ENCODE measurements around the gene C1QTNF5.

Gene C1QTNF5

DNA sequence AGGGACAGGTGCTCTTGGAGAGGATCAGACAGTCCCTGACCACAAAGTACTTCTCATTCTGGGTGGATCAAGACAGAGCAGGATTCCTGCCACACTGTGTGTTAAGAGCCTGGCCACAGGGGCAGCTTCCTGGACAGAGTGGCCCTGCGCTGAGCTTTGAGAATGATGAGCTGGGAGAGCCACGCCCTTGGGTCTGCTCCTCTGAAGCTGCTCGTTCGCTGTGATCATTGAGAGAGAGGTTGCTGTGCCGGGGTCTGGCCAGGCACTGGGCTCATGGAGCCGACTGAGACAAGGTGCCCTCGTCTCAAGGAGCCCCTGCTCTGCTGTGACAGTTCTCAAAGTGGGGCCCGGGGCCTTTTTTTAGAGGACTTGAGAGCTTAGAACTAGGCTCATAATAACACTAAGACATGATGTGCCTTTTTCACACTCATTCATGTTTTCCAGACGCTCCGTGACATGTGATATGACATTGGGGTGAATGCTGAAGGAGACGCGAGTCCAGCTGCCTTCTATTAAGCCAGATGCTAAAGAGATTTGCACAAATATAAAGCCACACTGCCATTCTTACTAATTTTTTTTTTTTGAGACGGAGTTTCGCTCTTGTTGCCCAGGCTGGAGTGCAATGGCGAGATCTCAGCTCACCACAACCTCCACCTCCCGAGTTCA lies 7.4 kb upstream of the C1QTNF5 start:
- H3K36me3 Mint-ChIP-seq = no peaks in the 10 kb centered on the region
- H3K27me3 Mint-ChIP-seq = peaks cover 8% of the 10 kb centered on the region
- H3K4me1 Mint-ChIP-seq = peaks cover 3% of the 10 kb centered on the region
- H3K9me3 Mint-ChIP-seq = no peaks in the 10 kb centered on the region
- H3K4me3 Mint-ChIP-seq = no peak overlapping the region
- H3K27ac Mint-ChIP-seq = no peak overlapping the region

DNA sequence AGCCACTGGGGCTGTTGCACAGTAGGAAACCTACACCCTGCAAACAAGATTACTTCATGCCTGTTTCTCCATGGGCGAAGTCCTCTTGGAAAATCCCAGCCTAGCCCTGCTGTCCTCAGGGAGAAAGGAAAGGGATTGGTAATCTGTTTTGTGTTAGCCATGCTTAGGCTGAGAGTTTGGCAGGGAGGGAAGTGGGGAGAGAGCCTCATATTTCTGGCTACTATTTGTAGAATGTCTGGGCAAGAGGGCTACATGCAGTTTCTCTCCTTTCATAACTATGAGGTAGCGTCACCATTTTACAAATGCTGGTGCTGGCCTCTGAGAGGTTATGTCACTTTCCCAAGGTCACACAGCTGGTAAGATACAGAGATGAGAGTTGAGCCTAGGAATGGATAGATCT lies 6.6 kb upstream of the C1QTNF5 start:
- Mint-ChIP-seq H3K27ac (no peak overlapping the region), H3K27me3 (peaks cover 8% of the 10 kb centered on the region), H3K4me3 (no peak overlapping the region), H3K36me3 (no peaks in the 10 kb centered on the region), H3K4me1 (peaks cover 3% of the 10 kb centered on the region), H3K9me3 (no peaks in the 10 kb centered on the region)

DNA sequence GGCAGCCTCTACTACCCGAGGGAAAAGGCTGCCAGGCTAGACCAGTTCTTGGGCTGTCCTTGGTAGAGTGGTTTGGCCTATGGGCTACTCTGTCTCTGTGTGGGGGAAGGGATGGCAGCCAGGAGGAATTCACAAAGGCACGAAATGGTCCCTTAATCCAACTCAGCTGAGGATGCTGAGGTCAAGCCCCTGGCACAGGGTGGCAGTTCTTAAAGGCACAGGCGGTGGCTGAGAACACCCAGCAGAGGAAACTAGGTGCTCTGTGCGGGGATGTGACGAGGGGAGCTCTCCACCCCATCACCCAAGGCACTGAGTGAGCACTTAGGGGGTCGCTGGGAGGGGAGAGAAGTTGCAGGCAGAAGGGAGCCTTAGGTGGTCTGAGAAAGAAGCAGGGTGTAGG lies 5.9 kb upstream of the C1QTNF5 start, which contains the start of gene MFRP:
TSS of gene MFRP (minus strand) at position 101 of the 400 bp plus-strand sequence. CDS start 192 bp downstream, outside the sequence.
- peaks cover 3% of the 10 kb centered on the region for H3K4me1 Mint-ChIP-seq
- no peaks in the 10 kb centered on the region for H3K9me3 Mint-ChIP-seq
- H3K4me3 Mint-ChIP-seq = no peak within 1 kb of the TSS
- H3K36me3 Mint-ChIP-seq = no peaks in the 10 kb centered on the region
- H3K27me3 Mint-ChIP-seq = peaks cover 6% of the 10 kb centered on the region
- H3K27ac Mint-ChIP-seq = no peak within 1 kb of the TSS

DNA sequence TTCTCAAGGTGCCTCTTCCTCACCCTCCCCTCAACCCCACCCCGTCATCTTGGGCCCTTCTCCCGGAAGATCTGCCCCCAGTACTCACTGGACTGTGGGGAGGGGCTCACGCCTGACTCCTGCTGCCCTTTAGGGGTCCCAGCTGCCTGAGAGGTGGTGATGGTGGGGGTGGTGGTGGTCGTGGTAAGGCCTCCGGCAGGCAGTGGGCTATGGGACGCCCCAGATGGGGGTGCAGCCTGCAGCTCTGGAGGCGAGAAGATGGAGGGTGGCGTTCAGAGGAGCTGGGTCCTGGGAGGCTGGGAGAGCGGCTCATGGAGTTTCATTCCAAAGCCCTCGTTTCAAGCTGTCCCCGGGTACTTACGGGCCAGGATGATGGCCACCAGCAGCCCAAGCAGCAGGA lies 5.0 kb upstream of the C1QTNF5 start:
- H3K4me1 Mint-ChIP-seq = peaks cover 8% of the 10 kb centered on the region
- no peak overlapping the region for H3K4me3 Mint-ChIP-seq
- H3K27ac Mint-ChIP-seq = no peak overlapping the region
- no peaks in the 10 kb centered on the region for H3K36me3 Mint-ChIP-seq
- no peaks in the 10 kb centered on the region for H3K9me3 Mint-ChIP-seq
- H3K27me3 Mint-ChIP-seq = peaks cover 10% of the 10 kb centered on the region

DNA sequence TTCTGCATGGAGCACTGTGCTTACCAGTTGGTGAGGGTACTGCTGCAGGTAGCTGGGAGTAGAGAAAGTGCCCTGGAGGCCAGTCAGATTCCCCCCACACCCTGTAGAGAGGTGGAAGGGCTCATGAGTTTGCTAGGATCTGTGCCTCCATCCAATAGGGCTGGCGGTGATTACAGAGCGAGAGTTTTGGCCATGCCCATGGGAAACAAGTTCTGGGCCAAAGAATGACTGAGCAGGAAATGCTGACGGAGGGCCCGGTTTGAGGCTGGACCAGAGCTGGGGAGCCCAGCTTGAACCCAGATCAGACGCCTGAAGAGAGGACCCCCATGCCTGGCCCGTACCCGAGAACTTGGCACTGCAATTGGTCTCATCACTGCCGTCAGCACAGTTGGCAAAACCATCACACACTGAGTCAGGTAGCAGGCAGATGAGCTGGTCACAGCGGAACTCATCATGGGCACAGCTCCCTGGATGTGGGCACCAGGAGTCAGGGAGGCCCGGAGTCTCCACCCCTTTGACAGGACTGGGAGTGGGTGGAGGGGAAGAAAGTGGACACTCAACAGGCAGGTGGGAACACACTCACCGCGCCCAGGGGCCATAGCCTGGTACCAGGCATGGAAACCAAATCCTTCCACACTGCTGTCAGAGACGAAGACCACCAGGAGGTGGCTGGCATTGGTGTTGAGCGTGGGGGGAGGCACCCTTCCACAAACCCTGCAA lies 3.8 kb upstream of the C1QTNF5 start:
- Mint-ChIP-seq H3K36me3 (no peaks in the 10 kb centered on the region), H3K27ac (no peak overlapping the region), H3K4me3 (no peak overlapping the region), H3K27me3 (peaks cover 10% of the 10 kb centered on the region), H3K4me1 (peaks cover 6% of the 10 kb centered on the region), H3K9me3 (no peaks in the 10 kb centered on the region)

DNA sequence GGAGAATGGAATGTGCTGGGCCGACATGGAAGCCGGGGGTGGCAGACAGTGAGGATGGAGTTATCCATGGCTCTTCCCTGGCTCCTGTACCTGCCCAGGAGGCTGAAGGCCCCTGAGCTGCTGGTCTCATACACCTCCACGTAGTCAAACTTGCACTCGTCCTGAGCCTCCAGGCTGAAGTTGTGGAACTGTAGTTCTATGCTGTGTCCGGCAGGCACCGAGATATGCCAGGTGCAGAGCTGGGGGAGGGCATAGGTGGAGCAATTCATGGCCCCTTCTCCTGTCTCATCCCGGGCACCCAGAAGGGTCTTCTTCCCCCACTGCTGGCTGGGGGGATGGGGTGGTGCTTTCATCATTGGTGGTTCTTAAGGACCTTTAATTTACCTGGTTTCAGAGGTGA lies 3.0 kb upstream of the C1QTNF5 start:
- no peak overlapping the region for H3K4me3 Mint-ChIP-seq
- H3K27ac Mint-ChIP-seq = no peak overlapping the region
- peaks cover 13% of the 10 kb centered on the region for H3K27me3 Mint-ChIP-seq
- H3K4me1 Mint-ChIP-seq = peaks cover 13% of the 10 kb centered on the region
- H3K36me3 Mint-ChIP-seq = no peaks in the 10 kb centered on the region
- H3K9me3 Mint-ChIP-seq = no peaks in the 10 kb centered on the region

DNA sequence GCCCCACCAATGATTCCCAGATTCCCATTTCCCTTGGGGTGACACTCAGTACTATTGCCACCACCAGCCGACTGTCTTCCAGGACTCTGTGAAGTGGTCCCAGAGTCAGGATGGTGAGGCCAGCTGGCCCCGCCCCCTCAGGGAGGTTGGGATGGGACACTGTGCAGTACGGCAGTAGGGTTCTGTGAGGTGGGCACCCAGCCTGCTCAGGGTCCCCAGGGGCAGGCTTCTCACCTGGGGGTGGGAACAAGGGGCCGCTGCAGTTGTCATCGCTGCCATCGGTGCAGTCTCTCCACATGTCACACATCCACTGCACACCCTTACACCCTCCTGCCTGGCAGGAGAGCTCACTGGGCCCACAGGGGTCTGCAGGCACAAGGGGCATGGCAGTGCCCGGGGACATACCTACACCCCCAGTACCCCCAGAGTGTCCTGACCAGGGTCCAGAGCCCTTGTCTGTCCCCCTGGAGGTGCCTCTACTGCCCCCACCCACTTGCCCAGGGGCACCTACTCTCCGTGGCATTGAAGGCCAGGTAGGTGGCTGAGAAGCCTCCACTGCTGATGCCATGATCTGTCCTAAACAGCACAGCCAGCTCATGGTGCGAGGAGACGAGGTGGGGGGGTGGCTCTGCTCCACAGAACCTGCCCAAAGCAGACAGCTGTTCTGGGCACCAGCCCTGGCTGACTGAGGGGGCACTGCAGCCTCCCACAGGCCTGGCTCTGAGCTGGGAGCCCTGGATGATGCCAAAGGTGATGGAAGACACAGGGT lies 1.9 kb upstream of the C1QTNF5 start:
- Mint-ChIP-seq H3K9me3 (no peaks in the 10 kb centered on the region), H3K27ac (no peak overlapping the region), H3K4me3 (no peak overlapping the region), H3K4me1 (peaks cover 25% of the 10 kb centered on the region), H3K36me3 (peaks cover 3% of the 10 kb centered on the region), H3K27me3 (peaks cover 15% of the 10 kb centered on the region)

DNA sequence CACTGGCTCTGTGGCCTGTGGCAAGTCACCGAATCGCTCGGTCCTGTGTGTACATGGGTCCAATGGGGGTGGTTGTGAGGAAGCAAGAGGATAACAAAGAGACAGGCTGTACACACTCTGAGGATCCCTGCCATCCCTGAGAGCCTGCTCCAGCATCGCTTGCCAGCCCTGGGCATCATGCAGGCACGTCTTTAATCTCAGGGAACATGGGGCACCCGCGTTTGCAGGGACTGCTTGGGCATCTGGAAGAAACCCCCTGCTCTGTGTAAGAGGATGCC lies 1.3 kb upstream of the C1QTNF5 start:
- Mint-ChIP-seq H3K9me3 (no peaks in the 10 kb centered on the region), H3K27me3 (peaks cover 15% of the 10 kb centered on the region), H3K4me1 (peaks cover 30% of the 10 kb centered on the region), H3K4me3 (no peak overlapping the region), H3K27ac (no peak overlapping the region), H3K36me3 (peaks cover 3% of the 10 kb centered on the region)

DNA sequence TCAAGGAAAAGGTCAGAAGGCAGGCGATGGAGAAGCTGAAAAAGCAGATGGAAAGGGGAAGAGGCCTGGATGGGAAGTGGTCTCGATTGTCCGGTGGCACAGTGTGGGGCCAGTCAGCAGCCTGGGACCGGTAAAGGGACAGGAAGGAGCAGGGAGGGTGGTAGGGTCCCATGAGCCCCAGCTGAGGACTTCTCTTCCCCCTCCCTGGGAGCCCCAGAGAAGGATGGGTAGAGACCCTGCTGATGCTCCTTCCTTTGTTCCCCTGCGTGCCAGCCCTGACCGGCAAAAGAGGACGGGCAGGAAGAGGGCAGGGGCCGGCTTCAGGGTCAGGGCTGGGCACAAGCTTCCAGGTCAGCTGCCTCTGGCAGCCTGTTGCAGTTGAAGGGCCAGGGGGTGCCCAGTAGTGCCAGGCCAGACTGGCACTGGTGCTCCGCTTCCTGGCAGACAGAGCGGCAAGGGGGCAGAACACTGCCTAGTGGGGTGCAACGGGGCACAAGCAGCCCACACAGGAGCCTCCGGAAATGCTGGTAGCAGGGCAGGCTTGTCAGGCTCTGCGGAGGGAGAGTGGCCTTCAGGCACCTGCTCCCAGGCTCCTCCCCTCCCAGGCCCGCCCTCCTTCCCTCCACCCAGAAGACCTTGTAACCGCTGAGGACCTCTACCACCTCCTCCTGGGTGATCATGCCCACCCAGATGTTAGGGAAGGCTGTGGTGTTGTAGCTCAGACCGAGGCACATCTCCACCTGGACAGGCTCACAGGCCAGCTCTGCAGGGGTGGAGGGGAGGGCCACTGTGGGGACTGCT lies 739 bp upstream of the C1QTNF5 start:
- H3K4me1 Mint-ChIP-seq = peaks cover 34% of the 10 kb centered on the region
- H3K27ac Mint-ChIP-seq = no peak overlapping the region
- H3K4me3 Mint-ChIP-seq = no peak overlapping the region
- peaks cover 3% of the 10 kb centered on the region for H3K36me3 Mint-ChIP-seq
- H3K27me3 Mint-ChIP-seq = peaks cover 15% of the 10 kb centered on the region
- H3K9me3 Mint-ChIP-seq = no peaks in the 10 kb centered on the region

DNA sequence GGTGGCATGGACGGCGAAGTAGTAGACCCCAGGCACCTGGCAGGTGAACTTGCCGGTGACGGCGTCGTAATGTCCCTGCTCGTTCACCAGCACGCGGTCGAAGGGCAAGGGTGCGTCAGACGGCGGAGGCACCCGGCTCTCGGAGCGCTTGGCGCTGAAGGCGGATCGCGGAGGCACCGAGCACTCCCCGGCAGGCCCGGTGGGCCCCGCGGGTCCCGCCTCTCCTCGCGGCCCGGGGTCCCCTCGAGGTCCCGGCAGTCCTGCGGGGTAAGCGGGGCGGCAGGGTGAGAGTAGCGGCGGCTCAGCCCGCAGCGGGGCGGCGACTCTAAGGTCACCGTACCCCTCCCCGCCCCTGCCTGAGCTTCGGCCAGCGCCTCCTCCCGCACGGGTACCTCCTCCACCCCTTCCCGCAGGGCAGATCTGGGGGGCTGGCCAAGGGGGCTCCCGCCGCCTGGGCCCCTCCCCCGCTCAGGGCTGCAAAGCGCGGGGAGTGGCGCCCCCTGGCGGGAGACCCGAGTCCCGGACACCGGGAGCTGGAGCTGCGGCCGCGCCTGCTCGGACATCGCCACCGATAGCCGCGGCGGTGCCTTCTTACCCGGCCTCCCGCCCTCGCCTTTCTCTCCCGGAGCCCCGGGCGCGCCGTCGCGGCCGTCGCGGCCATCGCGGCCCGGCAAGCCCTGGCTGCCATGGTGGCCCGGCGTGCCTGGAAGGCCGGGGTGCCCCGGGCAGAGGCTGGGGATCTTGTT lies 921 bp downstream of the C1QTNF5 start:
- Mint-ChIP-seq H3K27me3 (peaks cover 13% of the 10 kb centered on the region), H3K9me3 (no peaks in the 10 kb centered on the region), H3K4me1 (peaks cover 47% of the 10 kb centered on the region), H3K4me3 (peak overlapping the region; percentile 70), H3K27ac (no peak overlapping the region), H3K36me3 (peaks cover 3% of the 10 kb centered on the region)

DNA sequence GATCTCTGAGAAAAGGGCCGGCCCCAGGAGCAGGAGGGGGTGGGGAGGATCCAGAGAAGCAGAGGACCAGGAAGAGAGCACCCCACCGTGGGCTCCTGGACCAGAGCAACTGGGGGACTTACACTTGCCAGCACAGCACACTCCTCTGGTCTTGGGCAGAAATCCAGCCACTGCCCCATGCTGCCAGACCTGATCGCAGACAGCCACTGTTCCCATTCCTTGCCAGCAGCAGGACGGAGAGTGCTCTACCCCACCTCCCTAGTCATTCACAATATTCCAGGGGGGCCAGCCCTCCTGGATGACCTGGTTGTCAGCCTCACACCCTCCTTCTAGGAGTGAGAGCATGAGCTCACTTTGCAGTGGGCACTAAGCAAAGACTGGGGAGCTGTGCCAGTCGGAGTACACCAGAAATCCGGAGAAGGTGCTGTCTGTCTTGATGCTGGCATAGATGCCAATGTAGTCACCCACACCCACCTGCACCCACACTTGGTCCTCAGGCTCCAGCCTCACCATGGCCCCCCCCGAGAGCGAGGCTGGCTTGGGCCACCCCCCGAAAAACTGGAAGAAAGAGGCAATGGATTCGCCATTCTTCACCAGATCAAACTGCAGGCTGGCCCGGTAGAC lies 1.6 kb downstream of the C1QTNF5 start:
- peak overlapping the region; percentile 55 for H3K27ac Mint-ChIP-seq
- H3K9me3 Mint-ChIP-seq = no peaks in the 10 kb centered on the region
- H3K36me3 Mint-ChIP-seq = peaks cover 3% of the 10 kb centered on the region
- peaks cover 49% of the 10 kb centered on the region for H3K4me1 Mint-ChIP-seq
- H3K4me3 Mint-ChIP-seq = peak overlapping the region; percentile 70
- peaks cover 13% of the 10 kb centered on the region for H3K27me3 Mint-ChIP-seq

DNA sequence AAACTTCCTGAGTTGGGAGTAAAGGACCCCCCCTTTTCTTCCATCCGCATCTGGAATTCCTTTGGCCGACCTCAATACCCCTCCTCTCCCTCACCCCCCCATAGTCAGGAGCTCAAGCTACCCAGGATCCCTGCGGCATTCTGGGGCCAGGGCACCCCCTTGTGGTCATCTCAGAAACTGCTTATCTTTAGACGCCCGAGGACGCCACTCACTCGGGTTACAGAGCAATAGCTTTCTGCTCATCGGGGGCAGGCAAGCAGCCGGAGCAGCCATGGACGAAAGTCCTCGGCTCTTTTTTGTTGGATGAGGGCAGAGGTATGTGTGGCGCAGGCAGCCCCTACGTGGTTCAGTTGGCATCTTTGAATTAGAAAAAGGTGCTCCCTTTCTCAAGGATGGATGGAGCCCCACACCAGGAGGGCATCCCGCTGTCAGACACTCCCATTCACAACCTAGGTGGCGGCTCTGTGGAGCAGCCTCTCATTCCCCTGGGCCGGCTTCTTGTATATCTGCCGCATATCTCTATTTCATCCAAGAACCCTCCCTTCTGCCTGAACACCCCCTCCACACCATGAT lies 2.3 kb downstream of the C1QTNF5 start:
- Mint-ChIP-seq H3K27me3 (peaks cover 13% of the 10 kb centered on the region), H3K4me3 (peak overlapping the region; percentile 26), H3K4me1 (peaks cover 53% of the 10 kb centered on the region), H3K36me3 (peaks cover 3% of the 10 kb centered on the region), H3K9me3 (no peaks in the 10 kb centered on the region), H3K27ac (no peak overlapping the region)

DNA sequence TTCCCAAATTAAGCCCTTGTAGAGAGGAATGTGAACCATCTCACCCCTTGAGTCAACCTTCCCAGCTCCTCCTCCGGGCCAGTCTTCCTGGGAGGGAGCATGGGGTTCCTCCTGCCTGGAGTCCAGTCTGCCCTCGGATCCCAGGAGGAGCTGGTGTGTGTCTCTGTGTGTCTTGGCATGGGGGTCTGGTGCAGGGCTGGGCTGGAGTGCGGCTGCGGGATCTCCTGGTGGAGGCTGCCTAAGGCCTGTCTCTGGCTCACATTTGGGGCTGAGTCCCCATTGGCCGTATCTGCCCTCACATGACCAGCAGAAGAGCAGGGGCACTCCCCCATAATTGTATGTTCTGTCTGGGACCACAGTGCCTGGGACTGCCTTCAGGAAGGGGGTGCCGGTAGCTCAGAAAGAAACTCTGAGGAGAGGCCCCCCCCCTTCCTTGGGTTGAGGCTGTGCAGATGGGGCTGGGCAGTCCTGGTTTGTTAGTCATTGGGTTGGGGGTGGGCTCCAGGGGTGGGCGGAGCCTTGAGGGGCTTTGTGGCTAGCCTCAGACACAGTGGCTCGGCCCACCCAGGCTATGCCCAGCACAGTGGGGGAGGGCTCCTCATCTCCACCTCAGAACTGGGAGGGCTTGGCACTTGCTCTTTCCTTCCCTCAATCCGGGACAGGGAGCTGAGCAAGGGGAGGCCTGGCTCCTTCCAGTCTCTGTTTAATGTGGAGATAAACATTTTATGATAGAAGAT lies 2.9 kb downstream of the C1QTNF5 start:
- no peaks in the 10 kb centered on the region for H3K9me3 Mint-ChIP-seq
- H3K27ac Mint-ChIP-seq = no peak overlapping the region
- H3K36me3 Mint-ChIP-seq = peaks cover 3% of the 10 kb centered on the region
- H3K4me1 Mint-ChIP-seq = peaks cover 59% of the 10 kb centered on the region
- H3K27me3 Mint-ChIP-seq = peaks cover 11% of the 10 kb centered on the region
- no peak overlapping the region for H3K4me3 Mint-ChIP-seq
